Hepatocyte (in vitro differentiated cells): ENCODE results near the gene SMTN. TPM values are rescaled to one million over a fixed set of nuclear protein-coding genes. Genes with fewer than 3 reads are reported as not detected.

Experiments used
- DNase-seq: peaks from one replicate; pipeline ENCODE4 v3.0.0-alpha.2; 2016; ENCODE audit warnings: low spot score
- H2AFZ ChIP-seq: fragments of 200-600 bp; sonication (generic); 2 replicates; pipeline ENCODE4 v1.6.0; 2016; ENCODE audit warnings: antibody characterized with exemption, mild to moderate bottlenecking
- H3K27ac ChIP-seq: fragments of 200-600 bp; sonication (generic); 2 replicates; pipeline ENCODE4 v1.5.1; 2016; ENCODE audit warnings: mild to moderate bottlenecking
- H3K27me3 ChIP-seq: fragments of 200-600 bp; sonication (generic); 2 replicates; pipeline ENCODE4 v1.6.1; 2016
- H3K36me3 ChIP-seq: fragments of 200-600 bp; sonication (generic); replicated peaks from 2 replicates; pipeline ENCODE4 v1.5.1; 2016; ENCODE audit warnings: low read depth; ENCODE audit not compliant: insufficient read depth
- H3K4me1 ChIP-seq: fragments of 200-600 bp; sonication (generic); 2 replicates; pipeline ENCODE4 v1.5.1; 2016; ENCODE audit warnings: mild to moderate bottlenecking, moderate library complexity; ENCODE audit not compliant: insufficient read depth
- H3K4me2 ChIP-seq: fragments of 200-600 bp; sonication (generic); 2 replicates; pipeline ENCODE4 v1.6.0; 2016
- H3K4me3 ChIP-seq: fragments of 200-600 bp; sonication (generic); 2 replicates; pipeline ENCODE4 v1.5.1; 2016; ENCODE audit warnings: mild to moderate bottlenecking
- H3K79me2 ChIP-seq: fragments of 200-600 bp; sonication (generic); 2 replicates; pipeline ENCODE4 v1.6.0; 2017; ENCODE audit warnings: mild to moderate bottlenecking
- H3K9me2 ChIP-seq: fragments of 200-600 bp; sonication (generic); replicated peaks from 2 replicates; pipeline ENCODE4 v1.6.0; 2017; ENCODE audit warnings: mild to moderate bottlenecking; ENCODE audit not compliant: insufficient read depth
- H3K9me3 ChIP-seq: fragments of 200-600 bp; sonication (generic); 2 replicates; pipeline ENCODE4 v1.5.1; 2016; ENCODE audit warnings: low read depth, mild to moderate bottlenecking
- H4K20me1 ChIP-seq: fragments of 200-600 bp; sonication (generic); 2 replicates; pipeline ENCODE4 v1.6.0; 2016; ENCODE audit warnings: mild to moderate bottlenecking; ENCODE audit not compliant: insufficient read depth, poor library complexity, severe bottlenecking
- EZH2 ChIP-seq: fragments of 200-600 bp; sonication (generic); IDR thresholded peaks from 2 replicates; pipeline ENCODE4 v1.6.1; 2016; ENCODE audit warnings: antibody characterized with exemption, mild to moderate bottlenecking, borderline replicate concordance
- EZH2phosphoT487 ChIP-seq: fragments of 200-600 bp; sonication (generic); IDR thresholded peaks from one replicate; pipeline ENCODE4 v1.6.1; 2018; ENCODE audit warnings: antibody characterized with exemption, mild to moderate bottlenecking, low read depth, moderate library complexity; ENCODE audit not compliant: unreplicated experiment, severe bottlenecking
- WGBS: methylation state at CpG from one replicate; pipeline ENCODE4 v1.1.6; 2016; ENCODE audit warnings: low lambda C conversion rate; ENCODE audit errors: missing lambda C conversion rate; 5-methylcytosine and 5-hydroxymethylcytosine counted together
- polyA plus RNA-seq: library from polyadenylated mRNA; unstranded; fragments of >200 nt; fragmentation: Nextera tagmentation; extraction: Ambion mirVana; gene quantifications from 2 replicates; pipeline ENCODE4 v1.2.1, GENCODE V29; 2016
- total RNA-seq: library from RNA; depleted of rRNA; stranded (reverse); fragments of >200 nt; gene quantifications from 2 replicates; pipeline ENCODE4 v1.2.3, GENCODE V29; 2014
- TF ChIP-seq, protein P1 (sequence below): fragments of 200-600 bp; sonication (generic); IDR thresholded peaks from 2 replicates; pipeline ENCODE4 v1.5.1; 2016; ENCODE audit warnings: antibody characterized with exemption, mild to moderate bottlenecking; ENCODE audit not compliant: poor library complexity

SMTN gene
- total RNA-seq (43.0 and 64.7 TPM in 2 replicates), polyA plus RNA-seq (88.7 and 112 TPM in 2 replicates)

DNA sequence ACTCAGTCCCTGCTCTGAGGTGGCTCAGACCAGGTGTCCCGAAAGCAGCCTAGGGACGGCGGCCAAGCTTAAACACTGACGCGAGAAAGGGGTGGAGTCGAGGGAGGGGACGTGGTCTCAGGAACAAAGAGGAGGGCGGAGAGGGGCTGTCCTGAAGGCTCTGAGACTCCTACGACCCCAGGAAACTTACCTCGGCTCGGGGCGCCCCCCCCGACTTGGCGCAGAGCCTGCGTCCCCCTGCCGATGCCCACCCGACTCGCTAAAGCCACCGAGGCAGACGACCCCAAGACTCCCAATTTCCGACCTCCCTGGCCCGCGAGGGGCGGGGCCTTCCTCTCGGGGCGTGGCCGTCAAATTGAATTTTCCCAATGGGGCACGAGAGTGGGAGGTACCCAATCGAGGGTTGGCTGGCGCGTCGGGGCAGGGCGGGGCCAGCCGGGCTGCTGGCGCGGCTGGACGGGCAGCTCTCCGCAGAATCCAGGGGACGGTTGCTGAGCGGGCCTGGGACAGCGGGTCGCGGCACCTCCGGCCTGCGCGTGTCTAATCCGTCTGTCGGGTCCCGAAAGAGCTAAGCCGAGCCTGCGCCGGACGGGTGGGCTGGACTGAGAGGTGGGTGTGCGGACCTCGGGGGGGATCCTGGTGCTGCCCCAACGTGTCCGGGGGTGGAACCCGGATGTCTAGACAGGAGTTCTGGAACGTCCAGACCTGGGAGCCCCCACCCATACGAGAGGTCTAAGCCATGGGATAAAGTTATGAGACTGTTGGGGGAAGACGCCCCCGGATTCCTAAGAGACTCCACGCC is at the start of gene SMTN:
TSS of gene SMTN (plus strand) at position 471 of the 802 bp plus-strand sequence. CDS start 1,941 bp downstream, outside the sequence.
- peaks cover 40% of the 10 kb centered on the region for H3K79me2 ChIP-seq

DNA sequence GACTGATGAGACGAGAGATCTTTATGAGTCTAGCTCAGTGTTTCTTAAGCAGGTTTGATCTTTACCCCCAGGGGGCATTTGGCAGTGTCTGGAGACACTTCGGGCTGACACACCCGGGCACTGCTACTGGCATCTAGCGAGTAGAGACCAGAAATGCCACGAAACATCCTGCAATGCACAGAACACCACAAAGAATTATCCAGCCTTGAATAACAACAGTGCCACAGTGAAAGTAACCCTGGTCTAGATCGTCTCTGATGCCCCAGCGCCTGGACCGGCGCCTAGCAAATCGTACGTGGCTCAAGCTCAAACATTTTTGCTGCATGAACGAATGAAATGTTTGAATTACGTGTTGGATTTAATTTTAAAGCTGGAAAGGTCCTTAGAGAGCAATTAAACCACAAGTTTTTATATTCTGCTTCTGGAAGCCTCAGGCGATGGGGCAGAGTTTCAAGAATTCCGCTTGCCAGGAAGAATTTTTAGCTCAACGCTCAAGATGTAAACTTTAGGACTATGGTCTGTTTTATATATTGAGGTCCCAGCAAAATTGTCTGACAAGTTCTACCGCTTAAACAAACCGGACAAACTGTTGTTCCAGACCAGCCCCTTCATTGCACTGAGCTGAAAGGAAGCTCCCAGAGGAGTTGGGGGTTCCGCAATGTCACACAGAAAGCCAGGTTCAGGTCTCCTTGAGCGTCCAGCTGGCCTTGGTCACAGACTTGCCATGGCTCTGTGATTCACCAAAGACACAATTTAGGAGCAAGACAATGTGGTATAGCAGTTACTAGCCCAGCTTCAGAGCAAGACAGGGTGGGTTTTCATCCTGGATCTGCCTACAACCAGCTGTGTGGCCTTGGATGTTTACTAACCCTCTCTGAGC is 44.2 kb upstream of the SMTN start:
- TF ChIP-seq EZH2 (no peak), EZH2phosphoT487 (no peak)
- TF ChIP-seq, protein P1, sequence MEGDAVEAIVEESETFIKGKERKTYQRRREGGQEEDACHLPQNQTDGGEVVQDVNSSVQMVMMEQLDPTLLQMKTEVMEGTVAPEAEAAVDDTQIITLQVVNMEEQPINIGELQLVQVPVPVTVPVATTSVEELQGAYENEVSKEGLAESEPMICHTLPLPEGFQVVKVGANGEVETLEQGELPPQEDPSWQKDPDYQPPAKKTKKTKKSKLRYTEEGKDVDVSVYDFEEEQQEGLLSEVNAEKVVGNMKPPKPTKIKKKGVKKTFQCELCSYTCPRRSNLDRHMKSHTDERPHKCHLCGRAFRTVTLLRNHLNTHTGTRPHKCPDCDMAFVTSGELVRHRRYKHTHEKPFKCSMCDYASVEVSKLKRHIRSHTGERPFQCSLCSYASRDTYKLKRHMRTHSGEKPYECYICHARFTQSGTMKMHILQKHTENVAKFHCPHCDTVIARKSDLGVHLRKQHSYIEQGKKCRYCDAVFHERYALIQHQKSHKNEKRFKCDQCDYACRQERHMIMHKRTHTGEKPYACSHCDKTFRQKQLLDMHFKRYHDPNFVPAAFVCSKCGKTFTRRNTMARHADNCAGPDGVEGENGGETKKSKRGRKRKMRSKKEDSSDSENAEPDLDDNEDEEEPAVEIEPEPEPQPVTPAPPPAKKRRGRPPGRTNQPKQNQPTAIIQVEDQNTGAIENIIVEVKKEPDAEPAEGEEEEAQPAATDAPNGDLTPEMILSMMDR: no peak
- peak overlapping the region; percentile 62 for H3K4me2 ChIP-seq
- no peaks in the 10 kb centered on the region for H3K27me3 ChIP-seq
- H3K9me3 ChIP-seq: no peaks in the 10 kb centered on the region
- no peak for DNase-seq
- no peaks in the 10 kb centered on the region for H3K79me2 ChIP-seq
- H3K4me3 ChIP-seq: no peak overlapping the region
- H3K36me3 ChIP-seq: no peaks in the 10 kb centered on the region
- no peaks in the 10 kb centered on the region for H3K9me2 ChIP-seq
- no peaks in the 10 kb centered on the region for H4K20me1 ChIP-seq
- no peak overlapping the region for H2AFZ ChIP-seq
- H3K27ac ChIP-seq: peak overlapping the region; percentile 69
- no peaks in the 10 kb centered on the region for H3K4me1 ChIP-seq
- WGBS: 54% methylated on average over 20 of the region's 20 CpGs

More for the DNA sequence above, at the start of gene SMTN:
- Histone ChIP-seq H4K20me1 (no peaks in the 10 kb centered on the region), H3K4me1 (peaks cover 49% of the 10 kb centered on the region), H3K27ac (peak within 1 kb of the TSS; percentile 96), H3K27me3 (no peaks in the 10 kb centered on the region), H3K9me2 (no peaks in the 10 kb centered on the region), H3K9me3 (no peaks in the 10 kb centered on the region), H2AFZ (peak within 1 kb of the TSS; percentile 35), H3K4me3 (peak within 1 kb of the TSS; percentile 61), H3K4me2 (peak within 1 kb of the TSS; percentile 89), H3K36me3 (no peaks in the 10 kb centered on the region)
- TF ChIP-seq EZH2 (no peak), EZH2phosphoT487 (no peak)
- TF ChIP-seq, protein P1: no peak
- 2% methylated on average over 58 of the region's 63 CpGs for WGBS
- DNase-seq: peak; percentile 97

DNA sequence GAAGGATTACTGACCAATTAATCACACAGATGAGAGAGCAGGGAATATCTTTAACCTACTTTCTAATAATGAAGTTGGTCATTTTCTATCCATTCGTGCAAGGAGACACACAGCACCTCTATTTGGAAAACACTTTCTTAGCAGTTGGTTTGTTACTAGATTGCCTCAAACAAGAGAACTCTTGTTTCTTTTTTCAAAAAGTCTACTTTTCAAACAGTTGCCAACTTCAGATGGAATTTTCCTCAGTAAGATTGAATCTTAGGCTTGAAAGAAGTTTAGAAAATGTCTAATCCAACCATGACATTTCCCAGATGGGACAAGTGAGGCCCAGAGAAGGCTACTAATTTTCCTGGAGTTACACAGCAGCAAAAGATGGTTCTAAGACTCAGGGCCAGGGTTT is 42.4 kb upstream of the SMTN start:
- Histone ChIP-seq H3K27ac (peak overlapping the region; percentile 62), H4K20me1 (no peaks in the 10 kb centered on the region), H3K36me3 (no peaks in the 10 kb centered on the region), H3K4me2 (no peak overlapping the region), H3K9me2 (no peaks in the 10 kb centered on the region), H3K4me3 (no peak overlapping the region), H3K27me3 (no peaks in the 10 kb centered on the region), H3K4me1 (no peaks in the 10 kb centered on the region), H3K79me2 (no peaks in the 10 kb centered on the region), H2AFZ (no peak overlapping the region), H3K9me3 (no peaks in the 10 kb centered on the region)
- TF ChIP-seq, protein P1: no peak
- TF ChIP-seq EZH2 (no peak), EZH2phosphoT487 (no peak)
- 93% methylated on average over 1 of the region's 1 CpG for WGBS
- DNase-seq: no peak
